ACC112 (cell line): ENCODE results near the gene SCARF2.

Source experiments
- H2AFZ ChIP-seq: fragments of 200-600 bp; sonication (generic); one replicate; pipeline ENCODE4 v1.6.0; 2017; ENCODE audit warnings: antibody characterized with exemption, low read length; ENCODE audit not compliant: unreplicated experiment
- H3K27ac ChIP-seq: fragments of 200-600 bp; sonication (generic); 2 replicates; pipeline ENCODE4 v1.5.1; 2014; ENCODE audit warnings: low read depth, mild to moderate bottlenecking, antibody characterized with exemption, low read length, moderate library complexity
- H3K27me3 ChIP-seq: fragments of 200-600 bp; sonication (generic); 2 replicates; pipeline ENCODE4 v1.6.1; 2014; ENCODE audit warnings: mild to moderate bottlenecking, antibody characterized with exemption, low read length, moderate library complexity, mixed read lengths; ENCODE audit not compliant: insufficient read depth
- H3K36me3 ChIP-seq: fragments of 200-600 bp; sonication (generic); 2 replicates; pipeline ENCODE4 v1.6.1; 2016; ENCODE audit warnings: mild to moderate bottlenecking, antibody characterized with exemption, low read length, moderate library complexity, mixed read lengths; ENCODE audit not compliant: insufficient read depth
- H3K4me1 ChIP-seq: fragments of 200-600 bp; sonication (generic); one replicate; pipeline ENCODE4 v1.6.1; 2016; ENCODE audit warnings: low read length, mixed read lengths; ENCODE audit not compliant: insufficient read depth, unreplicated experiment, control insufficient read depth
- H3K4me3 ChIP-seq: fragments of 200-600 bp; sonication (generic); 2 replicates; pipeline ENCODE4 v1.5.1; 2014; ENCODE audit warnings: mild to moderate bottlenecking, low read depth, low read length
- H3K79me2 ChIP-seq: fragments of 200-600 bp; sonication (generic); one replicate; pipeline ENCODE4 v1.6.0; 2016; ENCODE audit warnings: low read length; ENCODE audit not compliant: control insufficient read depth, unreplicated experiment, insufficient read depth

SCARF2 gene

GRCh38 chr22:20404881-20405280 lies 32.7 kb downstream of the SCARF2 start:
- no peaks in the 10 kb centered on the region for H3K27me3 ChIP-seq
- no peaks in the 10 kb centered on the region for H3K4me1 ChIP-seq
- no peak overlapping the region for H3K27ac ChIP-seq
- no peak overlapping the region for H2AFZ ChIP-seq
- H3K4me3 ChIP-seq, result no peak overlapping the region
- H3K36me3 ChIP-seq, result no peaks in the 10 kb centered on the region
- no peaks in the 10 kb centered on the region for H3K79me2 ChIP-seq

GRCh38 chr22:20403779-20404140 lies 33.9 kb downstream of the SCARF2 start:
- H3K27me3 ChIP-seq, result no peaks in the 10 kb centered on the region

GRCh38 chr22:20402960-20403778 lies 34.5 kb downstream of the SCARF2 start:
- Histone ChIP-seq H3K4me3 (no peak overlapping the region), H3K36me3 (no peaks in the 10 kb centered on the region), H3K27ac (no peak overlapping the region), H3K4me1 (no peaks in the 10 kb centered on the region), H3K79me2 (no peaks in the 10 kb centered on the region), H3K27me3 (no peaks in the 10 kb centered on the region), H2AFZ (no peak overlapping the region)

More at GRCh38 chr22:20403779-20404140, 33.9 kb downstream of the SCARF2 start:
- no peak overlapping the region for H3K27ac ChIP-seq
- H3K4me3 ChIP-seq, result no peak overlapping the region
- no peaks in the 10 kb centered on the region for H3K79me2 ChIP-seq
- no peaks in the 10 kb centered on the region for H3K4me1 ChIP-seq
- H3K36me3 ChIP-seq, result no peaks in the 10 kb centered on the region
- no peak overlapping the region for H2AFZ ChIP-seq

GRCh38 chr22:20401376-20402014 lies 36.1 kb downstream of the SCARF2 start:
- no peaks in the 10 kb centered on the region for H3K27me3 ChIP-seq
- no peaks in the 10 kb centered on the region for H3K36me3 ChIP-seq
- no peak overlapping the region for H3K4me3 ChIP-seq
- no peak overlapping the region for H2AFZ ChIP-seq
- no peaks in the 10 kb centered on the region for H3K79me2 ChIP-seq
- H3K27ac ChIP-seq, result no peak overlapping the region
- no peaks in the 10 kb centered on the region for H3K4me1 ChIP-seq

GRCh38 chr22:20400606-20401375 lies 36.8 kb downstream of the SCARF2 start:
- no peak overlapping the region for H3K4me3 ChIP-seq
- no peak overlapping the region for H3K27ac ChIP-seq
- no peaks in the 10 kb centered on the region for H3K4me1 ChIP-seq
- H3K27me3 ChIP-seq, result no peaks in the 10 kb centered on the region
- H2AFZ ChIP-seq, result no peak overlapping the region
- no peaks in the 10 kb centered on the region for H3K36me3 ChIP-seq
- H3K79me2 ChIP-seq, result no peaks in the 10 kb centered on the region

- Histone ChIP-seq H3K27ac (no peak overlapping the region), H3K79me2 (no peaks in the 10 kb centered on the region), H3K27me3 (no peaks in the 10 kb centered on the region), H3K4me1 (peaks cover 3% of the 10 kb centered on the region), H3K36me3 (no peaks in the 10 kb centered on the region), H2AFZ (no peak overlapping the region), H3K4me3 (no peak overlapping the region)
Observed at GRCh38 chr22:20399866-20400605, 37.6 kb downstream of the SCARF2 start.

GRCh38 chr22:20398420-20398819 lies 39.2 kb downstream of the SCARF2 start:
- Histone ChIP-seq H2AFZ (no peak overlapping the region), H3K27ac (no peak overlapping the region), H3K79me2 (no peaks in the 10 kb centered on the region), H3K4me1 (peaks cover 6% of the 10 kb centered on the region), H3K36me3 (no peaks in the 10 kb centered on the region), H3K27me3 (no peaks in the 10 kb centered on the region), H3K4me3 (no peak overlapping the region)

GRCh38 chr22:20397498-20397897 lies 40.1 kb downstream of the SCARF2 start:
- no peaks in the 10 kb centered on the region for H3K27me3 ChIP-seq
- no peaks in the 10 kb centered on the region for H3K79me2 ChIP-seq
- no peak overlapping the region for H2AFZ ChIP-seq
- H3K36me3 ChIP-seq, result no peaks in the 10 kb centered on the region
- peaks cover 7% of the 10 kb centered on the region for H3K4me1 ChIP-seq
- H3K27ac ChIP-seq, result no peak overlapping the region
- H3K4me3 ChIP-seq, result no peak overlapping the region

GRCh38 chr22:20396639-20397038 lies 41.0 kb downstream of the SCARF2 start:
- no peak overlapping the region for H2AFZ ChIP-seq

GRCh38 chr22:20395907-20396287 lies 41.7 kb downstream of the SCARF2 start:
- no peak overlapping the region for H3K4me3 ChIP-seq
- H3K4me1 ChIP-seq, result peaks cover 7% of the 10 kb centered on the region
- H3K27me3 ChIP-seq, result no peaks in the 10 kb centered on the region
- H3K79me2 ChIP-seq, result no peaks in the 10 kb centered on the region
- no peak overlapping the region for H2AFZ ChIP-seq
- no peak overlapping the region for H3K27ac ChIP-seq
- H3K36me3 ChIP-seq, result no peaks in the 10 kb centered on the region

More at GRCh38 chr22:20396639-20397038, 41.0 kb downstream of the SCARF2 start:
- Histone ChIP-seq H3K36me3 (no peaks in the 10 kb centered on the region), H3K27ac (no peak overlapping the region), H3K4me3 (no peak overlapping the region), H3K27me3 (no peaks in the 10 kb centered on the region), H3K79me2 (no peaks in the 10 kb centered on the region), H3K4me1 (peaks cover 7% of the 10 kb centered on the region)
